HEK293 (cell line): ENCODE results near the gene FANK1.
A peak's percentile ranks its signal among the peaks of the same experiment; 100 is the strongest.

ENCODE experiments used
- GLI4 ChIP-seq: fragments of 450-650 bp; formaldehyde crosslinking; IDR thresholded peaks from 2 replicates; pipeline ENCODE4 v1.5.1; 2016; ENCODE audit warnings: missing biosample characterization, missing genetic modification characterization
- TRIM28 ChIP-seq: IDR thresholded peaks from 2 replicates; pipeline ENCODE4 v1.6.1; 2011; ENCODE audit warnings: low read length, control low read depth, borderline replicate concordance
- ZBTB48 ChIP-seq: fragments of 450-650 bp; formaldehyde crosslinking; IDR thresholded peaks from 2 replicates; pipeline ENCODE4 v1.5.1; 2016; ENCODE audit warnings: missing biosample characterization, missing genetic modification characterization
- ZBTB8A ChIP-seq: fragments of 450-650 bp; formaldehyde crosslinking; IDR thresholded peaks from 2 replicates; pipeline ENCODE4 v1.5.1; 2016; ENCODE audit warnings: missing biosample characterization, missing genetic modification characterization
- ZNF146 ChIP-seq: fragments of 450-650 bp; formaldehyde crosslinking; IDR thresholded peaks from 2 replicates; pipeline ENCODE4 v1.5.1; 2016; ENCODE audit warnings: missing biosample characterization, missing genetic modification characterization
- ZNF16 ChIP-seq: fragments of 450-650 bp; formaldehyde crosslinking; IDR thresholded peaks from 2 replicates; pipeline ENCODE4 v1.5.1; 2016; ENCODE audit warnings: low read depth, missing biosample characterization, missing genetic modification characterization
- ZNF211 ChIP-seq: fragments of 450-650 bp; formaldehyde crosslinking; IDR thresholded peaks from 2 replicates; pipeline ENCODE4 v1.5.1; 2016; ENCODE audit warnings: low read depth, missing biosample characterization, missing genetic modification characterization
- ZNF274 ChIP-seq, 2 experiments: fragments of 200-500 bp in 1 of 2; fragments of 450-650 bp in 1 of 2; sonication (Bioruptor generic) in 1 of 2; formaldehyde crosslinking in 1 of 2; IDR thresholded peaks; 2 replicates each; pipeline versions ENCODE4 v1.5.1 to v1.6.1; 2014 to 2016; ENCODE audit warnings: borderline replicate concordance in 1 of 2, inconsistent platforms in 1 of 2, low read length in 1 of 2, missing biosample characterization in 1 of 2, missing genetic modification characterization in 1 of 2
- ZNF292 ChIP-seq: fragments of 450-650 bp; formaldehyde crosslinking; IDR thresholded peaks from 2 replicates; pipeline ENCODE4 v1.5.1; 2016; ENCODE audit warnings: low read depth, missing biosample characterization, missing genetic modification characterization, borderline replicate concordance
- ZNF302 ChIP-seq: fragments of 450-650 bp; formaldehyde crosslinking; IDR thresholded peaks from 2 replicates; pipeline ENCODE4 v1.5.1; 2016; ENCODE audit warnings: missing biosample characterization, missing genetic modification characterization, low read depth
- ZNF423 ChIP-seq: fragments of 450-650 bp; formaldehyde crosslinking; IDR thresholded peaks from 2 replicates; pipeline ENCODE4 v1.5.1; 2016; ENCODE audit warnings: missing biosample characterization, missing genetic modification characterization
- ZNF473 ChIP-seq: fragments of 450-650 bp; formaldehyde crosslinking; IDR thresholded peaks from 2 replicates; pipeline ENCODE4 v1.5.1; 2017; ENCODE audit warnings: missing biosample characterization, missing genetic modification characterization
- ZNF555 ChIP-seq: fragments of 450-650 bp; formaldehyde crosslinking; conservative IDR thresholded peaks from 2 replicates; pipeline ENCODE4 v1.5.1; 2017; ENCODE audit warnings: missing biosample characterization, mild to moderate bottlenecking, missing genetic modification characterization, inconsistent platforms
- ZNF600 ChIP-seq: fragments of 450-650 bp; formaldehyde crosslinking; IDR thresholded peaks from 2 replicates; pipeline ENCODE4 v1.5.1; 2016; ENCODE audit warnings: missing biosample characterization, missing genetic modification characterization
- ZNF701 ChIP-seq: fragments of 450-650 bp; formaldehyde crosslinking; IDR thresholded peaks from 2 replicates; pipeline ENCODE4 v1.5.1; 2016; ENCODE audit warnings: missing biosample characterization, missing genetic modification characterization
- ZNF777 ChIP-seq: fragments of 450-650 bp; formaldehyde crosslinking; IDR thresholded peaks from 2 replicates; pipeline ENCODE4 v1.5.1; 2017; ENCODE audit warnings: missing biosample characterization, missing genetic modification characterization, borderline replicate concordance
- ZNF792 ChIP-seq: fragments of 450-650 bp; formaldehyde crosslinking; IDR thresholded peaks from 2 replicates; pipeline ENCODE4 v1.5.1; 2016; ENCODE audit warnings: missing biosample characterization, missing genetic modification characterization
- ZSCAN23 ChIP-seq: fragments of 450-650 bp; formaldehyde crosslinking; IDR thresholded peaks from 2 replicates; pipeline ENCODE4 v1.5.1; 2016; ENCODE audit warnings: missing biosample characterization, missing genetic modification characterization
- TF ChIP-seq, protein P1 (sequence below): fragments of 450-650 bp; formaldehyde crosslinking; IDR thresholded peaks from 2 replicates; pipeline ENCODE4 v1.5.1; 2016; ENCODE audit warnings: missing biosample characterization, missing genetic modification characterization

The FANK1 gene

DNA sequence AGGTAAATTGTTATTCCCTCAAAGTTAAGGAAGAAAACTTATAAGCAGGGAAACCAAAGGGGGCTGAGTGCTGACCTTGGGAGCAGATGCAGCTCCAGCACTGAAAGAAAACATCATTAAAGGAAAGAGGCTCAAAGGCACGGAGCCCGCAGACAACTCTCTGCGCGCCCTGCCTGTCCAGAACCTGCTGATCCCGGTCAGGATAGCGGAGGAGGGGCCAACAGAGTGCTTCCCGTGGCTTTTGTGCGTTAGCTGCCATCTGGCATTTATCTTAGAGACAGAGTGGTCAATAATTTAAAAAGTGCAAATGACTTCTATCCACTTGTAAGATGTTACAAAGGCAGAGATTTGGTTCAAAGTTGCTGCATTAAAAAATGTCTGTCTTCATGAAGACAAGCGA lies 162.1 kb downstream of the FANK1 start (continued):
- TF ChIP-seq ZSCAN23 (tag by site-specific recombination), result no peak
- TF ChIP-seq ZNF302 (tag by site-specific recombination), result no peak
- TF ChIP-seq ZBTB48 (tag by site-specific recombination), result no peak
- no peak for TF ChIP-seq ZNF211 (tag by site-specific recombination)
- no peak for TF ChIP-seq ZNF777 (tag by site-specific recombination)
- no peak for TF ChIP-seq ZNF701 (tag by site-specific recombination)
- peak; percentile 80 for TF ChIP-seq ZNF600 (tag by site-specific recombination)
- peak; percentile 57; the same call in 1 of the 2 replicates for TF ChIP-seq TRIM28
- no peak for TF ChIP-seq ZNF555 (tag by site-specific recombination)
- TF ChIP-seq ZNF473 (tag by site-specific recombination), result no peak
- no peak for TF ChIP-seq ZNF292 (tag by site-specific recombination)
- no peak for TF ChIP-seq ZNF146 (tag by site-specific recombination)
- no peak for TF ChIP-seq ZNF423 (tag by site-specific recombination)
- peak; percentile 81 for TF ChIP-seq ZBTB8A (tag by site-specific recombination)
- no peak for TF ChIP-seq ZNF274 (IDR thresholded peaks at IDR 0.05; ENCODE audit: low read length)
- no peak for TF ChIP-seq ZNF274 (tag by site-specific recombination; IDR thresholded peaks at IDR 0.05; ENCODE audit: borderline replicate concordance)
- no peak for TF ChIP-seq ZNF16 (tag by site-specific recombination)
- TF ChIP-seq ZNF792 (tag by site-specific recombination), result no peak
- TF ChIP-seq, protein P1, sequence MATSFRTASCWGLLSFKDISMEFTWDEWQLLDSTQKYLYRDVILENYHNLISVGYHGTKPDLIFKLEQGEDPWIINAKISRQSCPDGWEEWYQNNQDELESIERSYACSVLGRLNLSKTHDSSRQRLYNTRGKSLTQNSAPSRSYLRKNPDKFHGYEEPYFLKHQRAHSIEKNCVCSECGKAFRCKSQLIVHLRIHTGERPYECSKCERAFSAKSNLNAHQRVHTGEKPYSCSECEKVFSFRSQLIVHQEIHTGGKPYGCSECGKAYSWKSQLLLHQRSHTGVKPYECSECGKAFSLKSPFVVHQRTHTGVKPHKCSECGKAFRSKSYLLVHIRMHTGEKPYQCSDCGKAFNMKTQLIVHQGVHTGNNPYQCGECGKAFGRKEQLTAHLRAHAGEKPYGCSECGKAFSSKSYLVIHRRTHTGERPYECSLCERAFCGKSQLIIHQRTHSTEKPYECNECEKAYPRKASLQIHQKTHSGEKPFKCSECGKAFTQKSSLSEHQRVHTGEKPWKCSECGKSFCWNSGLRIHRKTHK (tag by site-specific recombination), result no peak
- no peak for TF ChIP-seq GLI4 (tag by site-specific recombination)
